GM23338 (cell line): ENCODE results near the gene ADAMTS10. TPM values are rescaled to one million over a fixed set of nuclear protein-coding genes. Genes with fewer than 3 reads are reported as not detected.

Experiments used
- ATAC-seq: fragments of 200-7000 bp; cut with Tn5 transposase; 3 replicates; pipeline ENCODE4 v1.9.1; 2020
- DNase-seq: peaks from one replicate; pipeline ENCODE4 v3.0.0-alpha.2; 2015; ENCODE audit warnings: low spot score
- H2AFZ ChIP-seq: fragments of 200-600 bp; sonication (generic); 2 replicates; pipeline ENCODE4 v1.8.0; 2016; ENCODE audit warnings: antibody characterized with exemption, mild to moderate bottlenecking, moderate library complexity
- H3F3A ChIP-seq: fragments of 200-600 bp; sonication (generic); replicated peaks from 2 replicates; pipeline ENCODE4 v1.8.0; 2017; ENCODE audit warnings: antibody characterized with exemption, mixed run types, low read depth
- H3K27ac ChIP-seq: fragments of 200-600 bp; sonication (generic); 2 replicates; pipeline ENCODE4 v1.6.1; 2016; ENCODE audit warnings: low read depth
- H3K27me3 ChIP-seq: fragments of 200-600 bp; sonication (generic); 2 replicates; pipeline ENCODE4 v1.8.0; 2016; ENCODE audit warnings: mild to moderate bottlenecking, mixed run types, moderate library complexity; ENCODE audit not compliant: insufficient read depth
- H3K36me3 ChIP-seq: fragments of 200-600 bp; sonication (generic); 2 replicates; pipeline ENCODE4 v1.8.0; 2016; ENCODE audit warnings: mild to moderate bottlenecking; ENCODE audit not compliant: insufficient read depth
- H3K4me1 ChIP-seq: fragments of 200-600 bp; sonication (generic); 2 replicates; pipeline ENCODE4 v1.8.0; 2016; ENCODE audit warnings: mild to moderate bottlenecking, moderate library complexity; ENCODE audit not compliant: insufficient read depth
- H3K4me2 ChIP-seq: fragments of 200-600 bp; sonication (generic); 2 replicates; pipeline ENCODE4 v1.7.1; 2017; ENCODE audit warnings: mixed run types
- H3K4me3 ChIP-seq: fragments of 200-600 bp; sonication (generic); 2 replicates; pipeline ENCODE4 v1.6.1; 2016; ENCODE audit warnings: mixed run types
- H3K79me2 ChIP-seq: fragments of 200-600 bp; sonication (generic); replicated peaks from 2 replicates; pipeline ENCODE4 v1.8.0; 2017; ENCODE audit warnings: mild to moderate bottlenecking; ENCODE audit not compliant: insufficient read depth
- H3K9me2 ChIP-seq: fragments of 200-600 bp; sonication (generic); 2 replicates; pipeline ENCODE4 v1.8.0; 2017; ENCODE audit not compliant: insufficient read depth
- H4K20me1 ChIP-seq: fragments of 200-600 bp; sonication (generic); replicated peaks from 2 replicates; pipeline ENCODE4 v1.8.0; 2017; ENCODE audit warnings: mild to moderate bottlenecking; ENCODE audit not compliant: insufficient read depth
- H3K27ac Mint-ChIP-seq: 2 replicates; pipeline ENCODE4 v1.8.0; 2020; ENCODE audit warnings: inconsistent platforms, mild to moderate bottlenecking, moderate library complexity, mixed read lengths
- H3K27me3 Mint-ChIP-seq: 3 replicates; pipeline ENCODE4 v1.8.0; 2022; ENCODE audit warnings: low read depth, mild to moderate bottlenecking, moderate library complexity, mixed read lengths, inconsistent platforms; ENCODE audit not compliant: insufficient read depth, poor library complexity
- H3K36me3 Mint-ChIP-seq: 3 replicates; pipeline ENCODE4 v1.8.0; 2021; ENCODE audit warnings: low read depth, mild to moderate bottlenecking, inconsistent platforms, moderate library complexity, mixed read lengths
- H3K4me1 Mint-ChIP-seq: 3 replicates; pipeline ENCODE4 v1.8.0; 2020; ENCODE audit warnings: mild to moderate bottlenecking, inconsistent platforms, mixed read lengths
- H3K4me3 Mint-ChIP-seq: 3 replicates; pipeline ENCODE4 v1.8.0; 2021; ENCODE audit warnings: moderate library complexity, mild to moderate bottlenecking, inconsistent platforms, mixed read lengths
- H3K9me3 Mint-ChIP-seq: 3 replicates; pipeline ENCODE4 v1.8.0; 2020; ENCODE audit warnings: moderate library complexity, mild to moderate bottlenecking, inconsistent platforms, mixed read lengths
- CREB1 ChIP-seq: fragments of 250-450 bp; sonication (Bioruptor Pico); IDR thresholded peaks from 2 replicates; pipeline ENCODE4 v1.5.0; 2020; ENCODE audit warnings: low read depth, mild to moderate bottlenecking, moderate library complexity
- EZH2phosphoT487 ChIP-seq: fragments of 200-600 bp; sonication (generic); IDR thresholded peaks from one replicate; pipeline ENCODE4 v1.8.1; 2018; ENCODE audit warnings: antibody characterized with exemption; ENCODE audit not compliant: unreplicated experiment
- JUNB ChIP-seq: IDR thresholded peaks from one replicate; pipeline ENCODE4 v1.6.1; 2016; ENCODE audit warnings: antibody characterized with exemption; ENCODE audit not compliant: unreplicated experiment
- NANOG ChIP-seq: IDR thresholded peaks from 2 replicates; pipeline ENCODE4 v1.6.1; 2016; ENCODE audit warnings: antibody characterized with exemption, borderline replicate concordance
- POLR2AphosphoS5 ChIP-seq: IDR thresholded peaks from 2 replicates; pipeline ENCODE4 v1.6.1; 2016; ENCODE audit warnings: antibody characterized with exemption, low read depth
- polyA plus RNA-seq: library from polyadenylated mRNA; unstranded; fragments of >200 nt; fragmentation: Nextera tagmentation; extraction: Ambion mirVana; gene quantifications from 2 replicates; pipeline ENCODE4 v1.2.1, GENCODE V29; 2016
- total RNA-seq: library from RNA; depleted of rRNA; stranded (reverse); fragments of >200 nt; shearing (Covaris generic); gene quantifications from 2 replicates; pipeline ENCODE4 v1.2.3, GENCODE V29; 2014
- TF ChIP-seq, protein P1 (sequence below): fragments of 250-450 bp; sonication (Bioruptor Pico); IDR thresholded peaks from 2 replicates; pipeline ENCODE4 v1.5.0; 2020; ENCODE audit warnings: mild to moderate bottlenecking, moderate library complexity

Gene ADAMTS10
- total and polyA plus RNA-seq, 2 experiments from 2014 or later, result 5.0 to 25.9 TPM

DNA sequence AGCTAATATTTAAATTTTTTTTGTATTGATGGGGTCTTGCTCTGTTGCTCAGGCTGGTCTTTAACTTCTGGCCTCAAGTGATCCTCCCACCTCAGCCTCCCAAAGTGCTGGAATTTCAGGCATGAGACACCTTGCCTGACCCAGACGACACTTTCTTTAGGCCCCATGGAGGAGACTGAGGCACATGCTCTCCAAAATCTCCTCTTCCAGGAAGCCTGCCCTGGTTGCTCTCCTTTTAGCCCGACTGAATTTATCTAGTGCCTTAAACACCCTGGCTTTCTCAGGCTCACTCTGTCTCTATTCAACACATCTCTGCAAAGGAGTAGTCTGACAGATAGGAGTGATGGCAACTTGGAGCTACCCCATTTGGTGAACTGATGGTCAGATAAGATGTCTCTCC is 52.2 kb downstream of the ADAMTS10 start (continued):
- TF ChIP-seq, protein P1, sequence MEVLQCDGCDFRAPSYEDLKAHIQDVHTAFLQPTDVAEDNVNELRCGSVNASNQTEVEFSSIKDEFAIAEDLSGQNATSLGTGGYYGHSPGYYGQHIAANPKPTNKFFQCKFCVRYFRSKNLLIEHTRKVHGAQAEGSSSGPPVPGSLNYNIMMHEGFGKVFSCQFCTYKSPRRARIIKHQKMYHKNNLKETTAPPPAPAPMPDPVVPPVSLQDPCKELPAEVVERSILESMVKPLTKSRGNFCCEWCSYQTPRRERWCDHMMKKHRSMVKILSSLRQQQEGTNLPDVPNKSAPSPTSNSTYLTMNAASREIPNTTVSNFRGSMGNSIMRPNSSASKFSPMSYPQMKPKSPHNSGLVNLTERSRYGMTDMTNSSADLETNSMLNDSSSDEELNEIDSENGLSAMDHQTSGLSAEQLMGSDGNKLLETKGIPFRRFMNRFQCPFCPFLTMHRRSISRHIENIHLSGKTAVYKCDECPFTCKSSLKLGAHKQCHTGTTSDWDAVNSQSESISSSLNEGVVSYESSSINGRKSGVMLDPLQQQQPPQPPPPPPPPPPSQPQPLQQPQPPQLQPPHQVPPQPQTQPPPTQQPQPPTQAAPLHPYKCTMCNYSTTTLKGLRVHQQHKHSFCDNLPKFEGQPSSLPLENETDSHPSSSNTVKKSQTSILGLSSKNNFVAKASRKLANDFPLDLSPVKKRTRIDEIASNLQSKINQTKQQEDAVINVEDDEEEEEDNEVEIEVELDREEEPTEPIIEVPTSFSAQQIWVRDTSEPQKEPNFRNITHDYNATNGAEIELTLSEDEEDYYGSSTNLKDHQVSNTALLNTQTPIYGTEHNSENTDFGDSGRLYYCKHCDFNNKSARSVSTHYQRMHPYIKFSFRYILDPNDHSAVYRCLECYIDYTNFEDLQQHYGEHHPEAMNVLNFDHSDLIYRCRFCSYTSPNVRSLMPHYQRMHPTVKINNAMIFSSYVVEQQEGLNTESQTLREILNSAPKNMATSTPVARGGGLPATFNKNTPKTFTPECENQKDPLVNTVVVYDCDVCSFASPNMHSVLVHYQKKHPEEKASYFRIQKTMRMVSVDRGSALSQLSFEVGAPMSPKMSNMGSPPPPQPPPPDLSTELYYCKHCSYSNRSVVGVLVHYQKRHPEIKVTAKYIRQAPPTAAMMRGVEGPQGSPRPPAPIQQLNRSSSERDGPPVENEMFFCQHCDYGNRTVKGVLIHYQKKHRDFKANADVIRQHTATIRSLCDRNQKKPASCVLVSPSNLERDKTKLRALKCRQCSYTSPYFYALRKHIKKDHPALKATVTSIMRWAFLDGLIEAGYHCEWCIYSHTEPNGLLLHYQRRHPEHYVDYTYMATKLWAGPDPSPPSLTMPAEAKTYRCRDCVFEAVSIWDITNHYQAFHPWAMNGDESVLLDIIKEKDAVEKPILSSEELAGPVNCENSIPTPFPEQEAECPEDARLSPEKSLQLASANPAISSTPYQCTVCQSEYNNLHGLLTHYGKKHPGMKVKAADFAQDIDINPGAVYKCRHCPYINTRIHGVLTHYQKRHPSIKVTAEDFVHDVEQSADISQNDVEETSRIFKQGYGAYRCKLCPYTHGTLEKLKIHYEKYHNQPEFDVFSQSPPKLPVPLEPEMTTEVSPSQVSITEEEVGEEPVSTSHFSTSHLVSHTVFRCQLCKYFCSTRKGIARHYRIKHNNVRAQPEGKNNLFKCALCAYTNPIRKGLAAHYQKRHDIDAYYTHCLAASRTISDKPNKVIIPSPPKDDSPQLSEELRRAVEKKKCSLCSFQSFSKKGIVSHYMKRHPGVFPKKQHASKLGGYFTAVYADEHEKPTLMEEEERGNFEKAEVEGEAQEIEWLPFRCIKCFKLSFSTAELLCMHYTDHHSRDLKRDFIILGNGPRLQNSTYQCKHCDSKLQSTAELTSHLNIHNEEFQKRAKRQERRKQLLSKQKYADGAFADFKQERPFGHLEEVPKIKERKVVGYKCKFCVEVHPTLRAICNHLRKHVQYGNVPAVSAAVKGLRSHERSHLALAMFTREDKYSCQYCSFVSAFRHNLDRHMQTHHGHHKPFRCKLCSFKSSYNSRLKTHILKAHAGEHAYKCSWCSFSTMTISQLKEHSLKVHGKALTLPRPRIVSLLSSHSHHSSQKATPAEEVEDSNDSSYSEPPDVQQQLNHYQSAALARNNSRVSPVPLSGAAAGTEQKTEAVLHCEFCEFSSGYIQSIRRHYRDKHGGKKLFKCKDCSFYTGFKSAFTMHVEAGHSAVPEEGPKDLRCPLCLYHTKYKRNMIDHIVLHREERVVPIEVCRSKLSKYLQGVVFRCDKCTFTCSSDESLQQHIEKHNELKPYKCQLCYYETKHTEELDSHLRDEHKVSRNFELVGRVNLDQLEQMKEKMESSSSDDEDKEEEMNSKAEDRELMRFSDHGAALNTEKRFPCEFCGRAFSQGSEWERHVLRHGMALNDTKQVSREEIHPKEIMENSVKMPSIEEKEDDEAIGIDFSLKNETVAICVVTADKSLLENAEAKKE (CRISPR knock-in tag), result no peak
- no peak for TF ChIP-seq JUNB

DNA sequence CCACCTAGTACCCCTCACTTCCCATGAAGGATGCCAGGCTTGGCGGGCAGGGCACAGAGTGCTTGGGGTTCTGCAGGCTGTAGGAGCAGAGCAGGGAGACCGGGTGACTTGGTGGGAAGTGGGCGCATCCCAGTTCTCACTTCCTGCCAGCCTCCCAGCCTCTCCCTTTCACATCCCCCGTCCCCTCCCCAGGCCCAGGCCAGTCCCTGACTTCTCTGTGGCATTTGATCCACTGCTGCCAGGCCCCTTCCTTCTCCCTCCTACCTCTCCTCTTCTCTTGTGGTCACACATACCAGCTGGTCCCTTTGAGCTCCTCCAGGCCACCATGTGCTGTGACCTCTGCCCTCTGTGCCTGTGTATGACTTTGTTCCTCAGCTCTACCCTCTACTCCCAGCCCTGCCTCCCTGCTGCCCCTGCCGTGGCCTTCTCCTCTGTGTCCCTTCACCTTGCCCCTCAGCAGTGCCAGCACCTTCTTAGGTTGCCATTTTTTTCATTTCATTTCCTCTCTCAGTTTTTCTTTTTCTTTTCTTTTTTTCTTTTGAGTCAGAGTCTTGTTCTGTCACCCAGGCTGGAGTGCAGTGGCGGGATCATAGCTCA is 52.8 kb downstream of the ADAMTS10 start:
- Mint-ChIP-seq H3K4me1 (peaks cover 5% of the 10 kb centered on the region; the same call in 2 of the 3 replicates), H3K36me3 (no peaks in the 10 kb centered on the region), H3K27ac (no peak overlapping the region), H3K9me3 (no peaks in the 10 kb centered on the region; the same call in 1 of the 3 replicates), H3K4me3 (no peak overlapping the region), H3K27me3 (peaks cover 16% of the 10 kb centered on the region)
- no peak overlapping the region for H3K27ac ChIP-seq
- H3K27me3 ChIP-seq, result no peaks in the 10 kb centered on the region
- no peak overlapping the region for H3K4me3 ChIP-seq
- DNase-seq (no peak), ATAC-seq (no peak)
- H3F3A ChIP-seq, result peaks cover 5% of the 10 kb centered on the region; the same call in 1 of the 2 replicates
- H2AFZ ChIP-seq, result no peak overlapping the region
- H3K79me2 ChIP-seq, result no peaks in the 10 kb centered on the region
- H3K9me2 ChIP-seq, result no peaks in the 10 kb centered on the region
- H3K36me3 ChIP-seq, result no peaks in the 10 kb centered on the region
- no peaks in the 10 kb centered on the region for H4K20me1 ChIP-seq
- TF ChIP-seq JUNB (no peak), CREB1 (CRISPR knock-in tag) (no peak), POLR2AphosphoS5 (no peak), EZH2phosphoT487 (no peak), NANOG (no peak)
- TF ChIP-seq, protein P1 (CRISPR knock-in tag), result no peak
- H3K4me1 ChIP-seq, result peaks cover 3% of the 10 kb centered on the region; the same call in 1 of the 2 replicates
- H3K4me2 ChIP-seq, result no peak overlapping the region
